Neuronal stem cell (in vitro differentiated cells): Measurements from ENCODE around the gene TTLL10.

Experiments used
- DNase-seq: peaks from one replicate; pipeline ENCODE4 v3.0.0-alpha.2; 2013; ENCODE audit warnings: low spot score
- H2AFZ ChIP-seq: one replicate; pipeline ENCODE4 v1.6.1; 2013; ENCODE audit warnings: mild to moderate bottlenecking, low read length, inconsistent platforms
- H2AK5ac ChIP-seq: 2 replicates; pipeline ENCODE4 v1.6.1; 2013; ENCODE audit warnings: low read depth, mild to moderate bottlenecking, inconsistent platforms, low read length, moderate library complexity, mixed read lengths
- H2BK120ac ChIP-seq: 2 replicates; pipeline ENCODE4 v1.6.1; 2013; ENCODE audit warnings: low read depth, mild to moderate bottlenecking, inconsistent platforms, low read length, moderate library complexity, mixed read lengths
- H2BK12ac ChIP-seq: one replicate; pipeline ENCODE4 v1.6.1; 2013; ENCODE audit warnings: low read length, inconsistent platforms
- H2BK15ac ChIP-seq: 2 replicates; pipeline ENCODE4 v1.6.1; 2013; ENCODE audit warnings: mild to moderate bottlenecking, low read length, inconsistent platforms, mixed read lengths
- H2BK5ac ChIP-seq: one replicate; pipeline ENCODE4 v1.6.1; 2013; ENCODE audit warnings: inconsistent platforms, mild to moderate bottlenecking, low read length, moderate library complexity
- H3K14ac ChIP-seq: one replicate; pipeline ENCODE4 v1.6.1; 2013; ENCODE audit warnings: low read length, inconsistent platforms
- H3K18ac ChIP-seq: 2 replicates; pipeline ENCODE4 v1.6.1; 2013; ENCODE audit warnings: low read length, inconsistent platforms
- H3K23ac ChIP-seq: 2 replicates; pipeline ENCODE4 v1.6.1; 2013; ENCODE audit warnings: low read depth, mild to moderate bottlenecking, mixed read lengths, low read length, inconsistent platforms; ENCODE audit not compliant: poor library complexity
- H3K27ac ChIP-seq: replicated peaks from 3 replicates; pipeline ENCODE4 v1.5.1; 2013; ENCODE audit warnings: low read length, inconsistent platforms
- H3K27me3 ChIP-seq, 3 experiments: 2 replicates each; pipeline ENCODE4 v1.6.1; 2013; ENCODE audit warnings: low read length in 3 of 3, mild to moderate bottlenecking in 2 of 3, inconsistent platforms in 1 of 3, low read depth in 1 of 3, mixed read lengths in 1 of 3, moderate library complexity in 1 of 3; ENCODE audit not compliant: control insufficient read depth in 3 of 3, insufficient read depth in 3 of 3
- H3K36me3 ChIP-seq, 2 donors: replicated peaks in 1 of 2; 2 replicates each; pipeline ENCODE4 v1.6.1; 2013; ENCODE audit warnings: low read length in 2 of 2; ENCODE audit not compliant: control insufficient read depth in 2 of 2, insufficient read depth in 2 of 2
- H3K4ac ChIP-seq: 2 replicates; pipeline ENCODE4 v1.6.1; 2013; ENCODE audit warnings: inconsistent platforms, mild to moderate bottlenecking, low read length, moderate library complexity
- H3K4me1 ChIP-seq, 2 donors: 1 replicate in 1 of 2; 2 replicates in 1 of 2; pipeline ENCODE4 v1.6.1; 2013; ENCODE audit warnings: low read length in 2 of 2, low read depth in 1 of 2; ENCODE audit not compliant: control insufficient read depth in 2 of 2, insufficient read depth in 1 of 2
- H3K4me2 ChIP-seq: one replicate; pipeline ENCODE4 v1.6.1; 2013; ENCODE audit warnings: mild to moderate bottlenecking, low read length, inconsistent platforms; ENCODE audit not compliant: insufficient read depth, poor library complexity, severe bottlenecking
- H3K4me3 ChIP-seq, 2 donors: 2 replicates each; pipeline ENCODE4 v1.5.1; 2013; ENCODE audit warnings: low read length in 2 of 2, mild to moderate bottlenecking in 2 of 2, inconsistent platforms in 1 of 2, moderate library complexity in 1 of 2
- H3K79me1 ChIP-seq: one replicate; pipeline ENCODE4 v1.6.1; 2013; ENCODE audit warnings: low read depth, mild to moderate bottlenecking, inconsistent platforms, low read length, moderate library complexity
- H3K9ac ChIP-seq: one replicate; pipeline ENCODE4 v1.6.1; 2013; ENCODE audit warnings: mild to moderate bottlenecking, low read depth, low read length, inconsistent platforms; ENCODE audit not compliant: poor library complexity
- H3K9me3 ChIP-seq, 2 donors: replicated peaks in 1 of 2; 2 replicates each; pipeline versions ENCODE3 to v1.6.1; 2013; ENCODE audit warnings: low read length in 2 of 2, mild to moderate bottlenecking in 2 of 2, inconsistent platforms in 1 of 2, low read depth in 1 of 2, mixed read lengths in 1 of 2, moderate library complexity in 1 of 2; ENCODE audit not compliant: control insufficient read depth in 2 of 2, insufficient read depth in 1 of 2
- H4K8ac ChIP-seq: one replicate; pipeline ENCODE4 v1.6.1; 2013; ENCODE audit warnings: low read depth, mild to moderate bottlenecking, inconsistent platforms, low read length, moderate library complexity
- H4K91ac ChIP-seq: one replicate; pipeline ENCODE4 v1.6.1; 2013; ENCODE audit warnings: low read length, low read depth, mild to moderate bottlenecking, inconsistent platforms; ENCODE audit not compliant: poor library complexity
- WGBS, 2 donors: extraction: QIAGEN DNeasy Blood & Tissue Kit; methylation state at CpG; one replicate each; pipeline ENCODE4 v1.1.7; 2013; ENCODE audit warnings: missing lambda C conversion rate in 2 of 2, mixed read lengths in 1 of 2; ENCODE audit not compliant: insufficient read length in 2 of 2, insufficient replicate concordance in 1 of 2; ENCODE audit errors: extremely low coverage in 2 of 2; 5-methylcytosine and 5-hydroxymethylcytosine counted together

TTLL10 gene

GRCh38 chr1:1228187-1228586 is 54.5 kb downstream of the TTLL10 start:
- Histone ChIP-seq H2BK5ac (no peak overlapping the region), H3K4me1 (peaks cover 10 to 12% of the 10 kb centered on the region in 2 donors)
- WGBS, 2 donors, result no CpG with 5 or more reads among the region's 30 CpGs

GRCh38 chr1:1228596-1229321 is 55.1 kb downstream of the TTLL10 start:
- WGBS, 2 donors, result no CpG with 5 or more reads among the region's 28 CpGs

More at GRCh38 chr1:1228187-1228586, 54.5 kb downstream of the TTLL10 start:
- Histone ChIP-seq H2AK5ac (no peak overlapping the region), H2AFZ (no peak overlapping the region), H4K91ac (no peak overlapping the region), H3K18ac (no peak overlapping the region), H2BK120ac (no peak overlapping the region), H3K36me3 (peaks cover 24 to 66% of the 10 kb centered on the region in 2 donors), H3K27ac (no peak overlapping the region), H3K14ac (no peak overlapping the region), H3K9me3 (peaks cover 0 to 11% of the 10 kb centered on the region in 2 donors), H3K9ac (no peak overlapping the region), H3K4ac (no peak overlapping the region), H4K8ac (no peak overlapping the region), H3K79me1 (peaks cover 35% of the 10 kb centered on the region), H2BK15ac (no peak overlapping the region), H3K27me3 (no peaks in the 10 kb centered on the region), H3K4me3 (no peak overlapping the region), H3K23ac (peak overlapping the region; percentile 55), H3K4me2 (no peak overlapping the region), H2BK12ac (peak overlapping the region; percentile 22)
- no peak for DNase-seq

GRCh38 chr1:1229770-1230169 is 56.1 kb downstream of the TTLL10 start:
- DNase-seq, result no peak
- peaks cover 35% of the 10 kb centered on the region for H3K79me1 ChIP-seq
- no peak overlapping the region for H2BK120ac ChIP-seq
- peak overlapping the region in 1 of 2 donors; percentile 18 for H3K4me3 ChIP-seq
- H4K8ac ChIP-seq, result no peak overlapping the region
- H2BK12ac ChIP-seq, result no peak overlapping the region
- H3K18ac ChIP-seq, result no peak overlapping the region
- peaks cover 0 to 15% of the 10 kb centered on the region in 2 donors for H3K9me3 ChIP-seq
- H3K27ac ChIP-seq, result no peak overlapping the region
- H3K23ac ChIP-seq, result no peak overlapping the region
- H3K4ac ChIP-seq, result no peak overlapping the region
- no peaks in the 10 kb centered on the region for H3K27me3 ChIP-seq
- H2BK5ac ChIP-seq, result no peak overlapping the region
- no peak overlapping the region for H3K4me2 ChIP-seq
- H3K4me1 ChIP-seq, result peaks cover 10 to 15% of the 10 kb centered on the region in 2 donors
- H3K14ac ChIP-seq, result no peak overlapping the region
- H2BK15ac ChIP-seq, result no peak overlapping the region
- H2AK5ac ChIP-seq, result no peak overlapping the region
- WGBS, 2 donors, result no CpG with 5 or more reads among the region's 19 CpGs
- H2AFZ ChIP-seq, result no peak overlapping the region
- peaks cover 31 to 69% of the 10 kb centered on the region in 2 donors for H3K36me3 ChIP-seq
- peak overlapping the region; percentile 39 for H3K9ac ChIP-seq
- no peak overlapping the region for H4K91ac ChIP-seq

More at GRCh38 chr1:1228596-1229321, 55.1 kb downstream of the TTLL10 start:
- peak overlapping the region; percentile 22 for H2BK12ac ChIP-seq
- no peaks in the 10 kb centered on the region for H3K27me3 ChIP-seq
- peak overlapping the region; percentile 55 for H3K23ac ChIP-seq
- H3K9me3 ChIP-seq, result peaks cover 0 to 15% of the 10 kb centered on the region in 2 donors
- H3K14ac ChIP-seq, result no peak overlapping the region
- H3K4ac ChIP-seq, result no peak overlapping the region
- no peak overlapping the region for H3K9ac ChIP-seq
- H3K4me1 ChIP-seq, result peaks cover 10 to 15% of the 10 kb centered on the region in 2 donors
- H3K27ac ChIP-seq, result no peak overlapping the region
- no peak overlapping the region for H3K4me2 ChIP-seq
- H2AK5ac ChIP-seq, result no peak overlapping the region
- H2BK5ac ChIP-seq, result no peak overlapping the region
- H2BK15ac ChIP-seq, result no peak overlapping the region
- H2BK120ac ChIP-seq, result no peak overlapping the region
- no peak overlapping the region for H4K8ac ChIP-seq
- no peak overlapping the region for H3K18ac ChIP-seq
- H3K36me3 ChIP-seq, result peaks cover 27 to 66% of the 10 kb centered on the region in 2 donors
- no peak overlapping the region for H4K91ac ChIP-seq
- no peak overlapping the region for H2AFZ ChIP-seq
- no peak for DNase-seq
- H3K4me3 ChIP-seq, result no peak overlapping the region
- H3K79me1 ChIP-seq, result peaks cover 35% of the 10 kb centered on the region

GRCh38 chr1:1230656-1231399 is 57.1 kb downstream of the TTLL10 start:
- H3K4me2 ChIP-seq, result peak overlapping the region; percentile 80
- H3K23ac ChIP-seq, result peak overlapping the region; percentile 99
- H3K9me3 ChIP-seq, result peaks cover 0 to 13% of the 10 kb centered on the region in 2 donors
- H3K27ac ChIP-seq, result no peak overlapping the region
- H3K27me3 ChIP-seq, result no peaks in the 10 kb centered on the region
- WGBS, 2 donors, result no CpG with 5 or more reads among the region's 24 CpGs
- H3K79me1 ChIP-seq, result peaks cover 26% of the 10 kb centered on the region
- no peak overlapping the region for H4K91ac ChIP-seq
- peak overlapping the region; percentile 61 to 98 for H3K4me3 ChIP-seq
- H3K14ac ChIP-seq, result no peak overlapping the region
- peak overlapping the region; percentile 93 for H2AFZ ChIP-seq
- H3K4me1 ChIP-seq, result peaks cover 10 to 15% of the 10 kb centered on the region in 2 donors
- peak overlapping the region; percentile 0 for H2AK5ac ChIP-seq
- H2BK120ac ChIP-seq, result no peak overlapping the region
- peak overlapping the region; percentile 89 for H3K9ac ChIP-seq
- H4K8ac ChIP-seq, result no peak overlapping the region
- H2BK12ac ChIP-seq, result no peak overlapping the region
- no peak overlapping the region for H3K4ac ChIP-seq
- H2BK5ac ChIP-seq, result peak overlapping the region; percentile 95
- no peak for DNase-seq
- H3K36me3 ChIP-seq, result peaks cover 30 to 61% of the 10 kb centered on the region in 2 donors
- no peak overlapping the region for H3K18ac ChIP-seq
- no peak overlapping the region for H2BK15ac ChIP-seq
